GM12892 (cell line): Measurements from ENCODE around the gene CRB3. TPM values are rescaled to one million over a fixed set of nuclear protein-coding genes. Genes with fewer than 3 reads are reported as not detected.

Experiments
- DNase-seq: peaks from one replicate; pipeline ENCODE4 v3.0.0; 2011; ENCODE audit not compliant: insufficient read length
- FAIRE-seq: peaks from 2 replicates; lab custom pipeline; 2011; peaks lifted over from hg19 to GRCh38; lab: Jason Lieb, UNC
- POLR2A ChIP-seq: IDR thresholded peaks from 2 replicates; pipeline ENCODE4 v1.6.1; 2011; ENCODE audit warnings: low read depth, low read length, control low read depth
- POLR2AphosphoS5 ChIP-seq: IDR thresholded peaks from 2 replicates; pipeline ENCODE4 v1.6.1; 2011; ENCODE audit warnings: low read depth, low read length, control low read depth
- TAF1 ChIP-seq: IDR thresholded peaks from 2 replicates; pipeline ENCODE4 v1.6.1; 2011; ENCODE audit warnings: low read depth, mild to moderate bottlenecking, control low read depth, low read length, borderline replicate concordance
- polyA plus RNA-seq: library from polyadenylated mRNA; unstranded; fragments of >200 nt; gene quantifications from one replicate; pipeline ENCODE4 v1.2.1, GENCODE V29; 2012; ENCODE audit warnings: missing spikeins, inconsistent platforms; ENCODE audit not compliant: missing spikeins

The CRB3 gene
- polyA plus RNA-seq: 0.66 TPM

GRCh38 chr19:6464070-6464873, at the start of gene CRB3:
Gene CRB3 (plus strand): TSS chr19:6464271. CDS start chr19:6464702, 431 bp downstream.
- TF ChIP-seq POLR2A (no peak), POLR2AphosphoS5 (no peak), TAF1 (no peak)
- no peak for FAIRE-seq
- DNase-seq: no peak

- TF ChIP-seq POLR2AphosphoS5 (no peak), TAF1 (no peak), POLR2A (no peak)
- FAIRE-seq (no peak), DNase-seq (no peak)
Measured at GRCh38 chr19:6414793-6415590, 49.1 kb upstream of the CRB3 start.

GRCh38 chr19:6415591-6416190, 48.4 kb upstream of the CRB3 start:
- no peak for FAIRE-seq
- no peak for TF ChIP-seq TAF1
- TF ChIP-seq POLR2A: no peak
- TF ChIP-seq POLR2AphosphoS5: no peak
- DNase-seq: no peak

GRCh38 chr19:6416658-6417405, 47.2 kb upstream of the CRB3 start:
- TF ChIP-seq POLR2AphosphoS5: 0 out of 2 replicates have a peak, but pooled peaks have one; percentile 3
- TF ChIP-seq TAF1: no peak
- TF ChIP-seq POLR2A: no peak
- DNase-seq (no peak), FAIRE-seq (no peak)

GRCh38 chr19:6417713-6418561, 46.1 kb upstream of the CRB3 start:
- FAIRE-seq (no peak), DNase-seq (no peak)
- TF ChIP-seq POLR2A: no peak; the same call in none of the 2 replicates

- no peak for FAIRE-seq
- TF ChIP-seq TAF1 (no peak), POLR2AphosphoS5 (no peak)
Measured at GRCh38 chr19:6418562-6418932, 45.5 kb upstream of the CRB3 start.

GRCh38 chr19:6421075-6422014, 42.7 kb upstream of the CRB3 start:
- TF ChIP-seq POLR2A (no peak), TAF1 (no peak), POLR2AphosphoS5 (0 out of 2 replicates have a peak, but pooled peaks have one; percentile 21)
- DNase-seq: no peak
- peak; percentile 42 for FAIRE-seq

More at GRCh38 chr19:6418562-6418932, 45.5 kb upstream of the CRB3 start:
- DNase-seq: no peak

- TF ChIP-seq POLR2AphosphoS5 (0 out of 2 replicates have a peak, but pooled peaks have one; percentile 19), POLR2A (no peak), TAF1 (no peak)
- DNase-seq (no peak), FAIRE-seq (peak; percentile 64)
Measured at GRCh38 chr19:6423499-6424194, 40.4 kb upstream of the CRB3 start.
